K562 (cell line): ENCODE results near the gene OTOA. TPM values are rescaled to one million over a fixed set of nuclear protein-coding genes. Genes with fewer than 3 reads are reported as not detected.

ENCODE experiments used
- ATAC-seq: fragments of 200-7000 bp; cut with Tn5 transposase; 3 replicates; pipeline ENCODE4 v1.9.1; 2020; ENCODE audit warnings: moderate library complexity
- BruUV-seq: library from RNA; stranded (reverse); fragments of 400-500 nt; replicated peaks from 2 replicates; lab custom pipeline; 2021; lab: Mats Ljungman, UMichigan
- CTCF ChIA-PET: fragments of 300-600 bp; formaldehyde crosslinking; extraction: SDS; loops from one replicate; lab custom pipeline; 2021; ENCODE audit warnings: low intra/inter-chr PET ratio; lab: Yijun Ruan, JAX
- POLR2A ChIA-PET: fragments of 300-600, 350-650 bp; sonication (Branson Sonifier 250); formaldehyde crosslinking; extraction: SDS; loops from one replicate; lab custom pipeline; 2021; ENCODE audit warnings: antibody characterized with exemption, inconsistent platforms; lab: Yijun Ruan, JAX
- DNase-seq, 4 experiments: peaks; one replicate each; pipeline versions ENCODE4 v3.0.0 to v3.0.0-alpha.2; 2011 to 2018; ENCODE audit warnings: low spot score in 3 of 4, mixed read lengths in 3 of 4; ENCODE audit errors: extremely low read depth in 1 of 4
- FAIRE-seq: peaks from 2 replicates; lab custom pipeline; 2011; peaks lifted over from hg19 to GRCh38; lab: Jason Lieb, UNC
- H2AFZ ChIP-seq: 2 replicates; pipeline ENCODE4 v1.6.0; 2011; ENCODE audit warnings: low read depth, low read length, control low read depth, inconsistent platforms
- H3K27ac ChIP-seq: fragments of 200-600 bp; 3 replicates; pipeline ENCODE4 v1.8.0; 2011; ENCODE audit warnings: low read depth, mild to moderate bottlenecking, control low read depth, inconsistent platforms, low read length, moderate library complexity, mixed read lengths; ENCODE audit errors: extremely low read depth
- H3K27me3 ChIP-seq, 2 experiments: fragments of 300-600 bp in 1 of 2; 2 replicates in 1 of 2; 3 replicates in 1 of 2; pipeline versions ENCODE4 v1.6.0 to v1.8.0; 2011; ENCODE audit warnings: inconsistent platforms in 2 of 2, low read length in 2 of 2, mild to moderate bottlenecking in 1 of 2, mixed read lengths in 1 of 2, moderate library complexity in 1 of 2; ENCODE audit not compliant: control insufficient read depth in 2 of 2, insufficient read depth in 2 of 2
- H3K36me3 ChIP-seq: fragments of 300-600 bp; 3 replicates; pipeline ENCODE4 v1.8.0; 2011; ENCODE audit warnings: mild to moderate bottlenecking, low read length, inconsistent platforms; ENCODE audit not compliant: control insufficient read depth, insufficient read depth
- H3K4me1 ChIP-seq, 2 experiments: fragments of 200-600 bp in 1 of 2; replicated peaks in 1 of 2; 2 replicates in 1 of 2; 3 replicates in 1 of 2; pipeline versions ENCODE4 v1.5.1 to v1.8.0; 2011; ENCODE audit warnings: inconsistent platforms in 2 of 2, low read length in 2 of 2, mild to moderate bottlenecking in 1 of 2, mixed read lengths in 1 of 2, moderate library complexity in 1 of 2; ENCODE audit not compliant: control insufficient read depth in 2 of 2, insufficient read depth in 2 of 2
- H3K4me2 ChIP-seq: 2 replicates; pipeline ENCODE4 v1.6.1; 2011; ENCODE audit warnings: low read length, control low read depth, inconsistent platforms, mixed read lengths; ENCODE audit not compliant: insufficient read depth
- H3K4me3 ChIP-seq: fragments of 200-600 bp; sonication (generic), shearing (Covaris generic); 2 replicates; pipeline ENCODE4 v1.5.1; 2016; ENCODE audit warnings: control low read depth, inconsistent platforms
- H3K79me2 ChIP-seq: fragments of 200-600 bp; 3 replicates; pipeline ENCODE4 v1.8.0; 2011; ENCODE audit warnings: low read length, inconsistent platforms; ENCODE audit not compliant: control insufficient read depth, insufficient read depth
- H3K9ac ChIP-seq, 2 experiments: 2 replicates each; pipeline versions ENCODE4 v1.6.0 to v1.6.1; 2011; ENCODE audit warnings: low read depth in 2 of 2, low read length in 2 of 2, control low read depth in 1 of 2, inconsistent platforms in 1 of 2, mild to moderate bottlenecking in 1 of 2, mixed read lengths in 1 of 2; ENCODE audit not compliant: insufficient read depth in 1 of 2
- H3K9me1 ChIP-seq: one replicate; pipeline ENCODE4 v1.6.0; 2011; ENCODE audit warnings: inconsistent platforms, mild to moderate bottlenecking, low read length, moderate library complexity; ENCODE audit not compliant: control insufficient read depth, insufficient read depth
- H3K9me3 ChIP-seq: replicated peaks from 2 replicates; pipeline ENCODE4 v1.5.1; 2011; ENCODE audit warnings: low read depth, low read length, inconsistent platforms; ENCODE audit not compliant: control insufficient read depth, insufficient read depth
- H4K20me1 ChIP-seq: replicated peaks from 2 replicates; pipeline ENCODE4 v1.6.1; 2011; ENCODE audit warnings: low read length, inconsistent platforms, mixed read lengths; ENCODE audit not compliant: control insufficient read depth, insufficient read depth
- ARID1B ChIP-seq: fragments of 450-650 bp; IDR thresholded peaks from 2 replicates; pipeline ENCODE4 v1.6.1; 2016; ENCODE audit warnings: antibody characterized with exemption, mild to moderate bottlenecking, inconsistent platforms
- ASH1L ChIP-seq: fragments of 450-650 bp; IDR thresholded peaks from 2 replicates; pipeline ENCODE4 v1.6.1; 2018; ENCODE audit warnings: borderline replicate concordance, mild to moderate bottlenecking, low read depth; ENCODE audit not compliant: partially characterized antibody
- CCAR2 ChIP-seq: fragments of 200-400 bp; formaldehyde crosslinking; IDR thresholded peaks from 2 replicates; pipeline ENCODE4 v1.6.1; 2017; ENCODE audit warnings: mild to moderate bottlenecking, low read depth, low read length
- DDX20 ChIP-seq: fragments of 450-650 bp; IDR thresholded peaks from 2 replicates; pipeline ENCODE4 v1.6.1; 2016; ENCODE audit warnings: missing genetic modification characterization, low read depth, mild to moderate bottlenecking, missing compliant biosample characterization, moderate library complexity
- FOXP1 ChIP-seq: sonication (generic); formaldehyde crosslinking; IDR thresholded peaks from 2 replicates; pipeline ENCODE4 v1.8.0; 2022; ENCODE audit warnings: mild to moderate bottlenecking, missing genetic modification reagents
- HBP1 ChIP-seq: fragments of 450-650 bp; formaldehyde crosslinking; IDR thresholded peaks from 2 replicates; pipeline ENCODE4 v1.4.0; 2022; ENCODE audit warnings: missing genetic modification characterization
- HOMEZ ChIP-seq: fragments of 250-450 bp; sonication (Bioruptor Pico); IDR thresholded peaks from 2 replicates; pipeline ENCODE4 v1.4.0; 2020; ENCODE audit warnings: mild to moderate bottlenecking, moderate library complexity
- SMAD3 ChIP-seq: fragments of 450-650 bp; formaldehyde crosslinking; conservative IDR thresholded peaks from 2 replicates; pipeline ENCODE4 v1.4.0; 2020; ENCODE audit warnings: mild to moderate bottlenecking
- SMAD4 ChIP-seq: fragments of 250-450 bp; sonication (Bioruptor Pico); conservative IDR thresholded peaks from 2 replicates; pipeline ENCODE4 v1.8.0; 2021; ENCODE audit warnings: inconsistent platforms, mild to moderate bottlenecking, moderate library complexity
- SOX6 ChIP-seq: fragments of 450-650 bp; IDR thresholded peaks from 2 replicates; pipeline ENCODE4 v1.6.1; 2014; ENCODE audit warnings: mild to moderate bottlenecking
- YBX1 ChIP-seq: fragments of 450-650 bp; IDR thresholded peaks from 2 replicates; pipeline ENCODE4 v1.7.1; 2016; ENCODE audit warnings: mild to moderate bottlenecking
- ZBTB7A ChIP-seq: IDR thresholded peaks from 2 replicates; pipeline ENCODE4 v1.6.1; 2011; ENCODE audit warnings: low read depth, mild to moderate bottlenecking, low read length, moderate library complexity, borderline replicate concordance; ENCODE audit not compliant: control insufficient read depth
- ZC3H11A ChIP-seq: IDR thresholded peaks from 2 replicates; pipeline ENCODE4 v1.6.1; 2012; ENCODE audit warnings: low read depth, low read length, improper control_type of control experiment
- ZNF507 ChIP-seq: conservative IDR thresholded peaks from 2 replicates; pipeline ENCODE4 v1.6.1; 2017; ENCODE audit warnings: missing genetic modification characterization, missing compliant biosample characterization
- ZSCAN32 ChIP-seq: fragments of 450-650 bp; formaldehyde crosslinking; IDR thresholded peaks from 2 replicates; pipeline ENCODE4 v1.4.0; 2020; ENCODE audit warnings: mild to moderate bottlenecking, moderate library complexity
- WGBS: fragments of 100-300 bp; shearing (Covaris generic); methylation state at CpG from one replicate; pipeline ENCODE4 v1.1.6; 2016; ENCODE audit warnings: low coverage, mixed read lengths; ENCODE audit not compliant: insufficient coverage; ENCODE audit errors: missing lambda C conversion rate; 5-methylcytosine and 5-hydroxymethylcytosine counted together
- in situ Hi-C: fragments of 300-500 bp; cut with MboI; formaldehyde crosslinking; loops from 4 replicates; pipeline ENCODE4 v1.15.0; 2018; ENCODE audit warnings: inconsistent platforms, mixed read lengths
- intact Hi-C: fragments of 100-400 bp; cut with micrococcal nuclease; formaldehyde crosslinking; loops from 2 replicates; pipeline ENCODE4 v1.14.2; 2022
- polyA plus RNA-seq, 8 experiments: library from polyadenylated mRNA; depleted of rRNA in 4 of 8; stranded (reverse) in 5 of 8; unstranded in 3 of 8; fragments of >200 nt; fragmentation: Nextera tagmentation in 2 of 8; fragmentation: Illumina TruSeq in 1 of 8; extraction: Ambion mirVana in 2 of 8; extraction: Trizol in 1 of 8; gene quantifications; 2 replicates each; pipeline versions ENCODE4 v1.2.1 to v1.2.3, GENCODE V29; 2011 to 2014; ENCODE audit warnings: inconsistent platforms in 1 of 8, missing spikeins in 1 of 8
- total RNA-seq, 7 experiments: library from RNA; depleted of rRNA in 6 of 7; stranded (reverse); fragments of >200 nt in 6 of 7; fragmentation: Illumina TruSeq in 2 of 7; extraction: Trizol in 2 of 7; gene quantifications; 2 replicates each; pipeline versions ENCODE4 v1.2.1 to v1.2.3, GENCODE V29; 2011 to 2021; ENCODE audit warnings: low replicate concordance in 1 of 7

The OTOA gene
- total and polyA plus RNA-seq, 9 of the 15 experiments (the other 6 are each of a cell fraction or from before 2014, with no cell fraction given): 0.04 TPM; not detected in 8

DNA sequence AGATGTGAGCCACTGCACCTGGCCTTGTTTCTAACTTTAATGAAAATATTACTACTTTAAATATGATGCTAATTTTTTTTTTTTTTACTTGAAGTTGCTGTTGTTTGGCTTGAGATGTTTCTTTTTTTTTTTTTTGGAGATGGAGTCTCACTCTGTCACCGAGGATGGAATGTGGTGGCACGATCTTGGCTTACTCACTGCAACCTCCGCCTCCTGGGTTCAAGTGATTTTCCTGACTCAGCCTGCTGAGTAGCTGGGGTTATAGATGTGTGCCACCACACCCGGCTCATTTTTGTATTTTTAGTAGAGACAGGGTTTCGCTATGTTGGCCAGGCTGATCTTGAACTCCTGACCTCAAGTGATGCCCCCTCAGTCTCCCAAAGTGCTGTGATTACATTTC, 35.0 kb upstream of the OTOA start:
- H3K36me3 ChIP-seq: peaks cover 49% of the 10 kb centered on the region; the same call in 2 of the 3 replicates
- H3K9me3 ChIP-seq: peaks cover 2% of the 10 kb centered on the region; the same call in 1 of the 2 replicates
- H3K79me2 ChIP-seq: no peaks in the 10 kb centered on the region
- no peak overlapping the region for H3K27ac ChIP-seq
- in situ Hi-C loops (no loop called here), intact Hi-C loops (no loop called here)
- no peak overlapping the region for H3K9ac ChIP-seq
- H3K27me3 ChIP-seq: no peaks in the 10 kb centered on the region
- ChIA-PET POLR2A (no interaction called here), CTCF (no interaction called here)
- no peaks in the 10 kb centered on the region for H4K20me1 ChIP-seq
- no peak overlapping the region for H2AFZ ChIP-seq
- WGBS: 96% methylated on average over 3 of the region's 5 CpGs
- no peak overlapping the region for H3K4me2 ChIP-seq
- H3K9me1 ChIP-seq: no peaks in the 10 kb centered on the region
- no TSS peak for BruUV-seq
- 0 out of 5 replicates have a peak, but pooled peaks cover 0 to 3% of the 10 kb centered on the region in 2 experiments for H3K4me1 ChIP-seq
- H3K4me3 ChIP-seq: no peak overlapping the region
- DNase-seq: no peak
- no peak for FAIRE-seq
- TF ChIP-seq SMAD3 (CRISPR knock-in tag): no peak
- TF ChIP-seq DDX20 (tag): no peak
- TF ChIP-seq ASH1L: no peak
- no peak for TF ChIP-seq HBP1 (CRISPR knock-in tag)
- no peak for TF ChIP-seq SMAD4 (CRISPR knock-in tag)
- TF ChIP-seq SOX6: no peak
- no peak for TF ChIP-seq FOXP1
- no peak for TF ChIP-seq ARID1B
- no peak for TF ChIP-seq HOMEZ (CRISPR knock-in tag)
- no peak for TF ChIP-seq ZSCAN32 (CRISPR knock-in tag)
- TF ChIP-seq ZC3H11A: no peak
- no peak for TF ChIP-seq ZNF507
- no peak for TF ChIP-seq CCAR2
- no peak for TF ChIP-seq ZBTB7A
- TF ChIP-seq YBX1: no peak
- no peak for ATAC-seq
